Neural cell (in vitro differentiated cells): ENCODE measurements around the gene DISP2. TPM values are rescaled to one million over a fixed set of nuclear protein-coding genes. Genes with fewer than 3 reads are reported as not detected.

Experiments
- H2AFZ ChIP-seq: fragments of 200-600, 300-800 bp; sonication (generic), shearing (Covaris generic); 2 replicates; pipeline ENCODE4 v1.6.0; 2014; ENCODE audit warnings: low read depth, mild to moderate bottlenecking, antibody characterized with exemption, low read length, moderate library complexity
- H3F3A ChIP-seq: fragments of 200-600 bp; shearing (Covaris generic); 2 replicates; pipeline ENCODE4 v1.6.1; 2016; ENCODE audit warnings: mild to moderate bottlenecking, moderate library complexity, mixed read lengths, antibody characterized with exemption, low read length; ENCODE audit not compliant: insufficient read depth, poor library complexity, severe bottlenecking
- H3K27ac ChIP-seq: fragments of 200-600, 300-800 bp; sonication (generic), shearing (Covaris generic); 2 replicates; pipeline ENCODE4 v1.5.1; 2014; ENCODE audit warnings: mild to moderate bottlenecking, low read length, moderate library complexity
- H3K27me3 ChIP-seq: fragments of 300-800, 200-600 bp; sonication (generic), shearing (Covaris generic); 2 replicates; pipeline ENCODE4 v1.6.0; 2014; ENCODE audit warnings: mild to moderate bottlenecking, low read depth, low read length, moderate library complexity; ENCODE audit not compliant: insufficient read depth
- H3K36me3 ChIP-seq: fragments of 300-800, 200-600 bp; sonication (generic), shearing (Covaris generic); 2 replicates; pipeline ENCODE4 v1.5.1; 2014; ENCODE audit warnings: mild to moderate bottlenecking, antibody characterized with exemption, low read length, moderate library complexity; ENCODE audit not compliant: insufficient read depth
- H3K4me2 ChIP-seq: fragments of 300-800, 200-600 bp; sonication (generic), shearing (Covaris generic); 2 replicates; pipeline ENCODE4 v1.6.0; 2014; ENCODE audit warnings: mild to moderate bottlenecking, low read length
- H3K4me3 ChIP-seq: fragments of 300-800, 200-600 bp; sonication (generic), shearing (Covaris generic); 2 replicates; pipeline ENCODE4 v1.5.1; 2014; ENCODE audit warnings: mild to moderate bottlenecking, low read length, moderate library complexity
- H3K79me2 ChIP-seq: fragments of 200-600 bp; shearing (Covaris generic); replicated peaks from 2 replicates; pipeline ENCODE4 v1.6.0; 2014; ENCODE audit warnings: mild to moderate bottlenecking, low read length, moderate library complexity; ENCODE audit not compliant: insufficient read depth
- H3K9ac ChIP-seq: fragments of 300-800, 200-600 bp; sonication (generic), shearing (Covaris generic); 2 replicates; pipeline ENCODE4 v1.6.1; 2016; ENCODE audit warnings: mild to moderate bottlenecking, low read length, mixed read lengths
- H3K9me2 ChIP-seq: fragments of 200-600 bp; shearing (Covaris generic); 2 replicates; pipeline ENCODE4 v1.6.1; 2016; ENCODE audit warnings: mild to moderate bottlenecking, low read length, mixed read lengths; ENCODE audit not compliant: insufficient read depth
- H3K9me3 ChIP-seq: fragments of 200-600, 300-800 bp; sonication (generic), shearing (Covaris generic); 2 replicates; pipeline ENCODE4 v1.6.1; 2016; ENCODE audit warnings: mild to moderate bottlenecking, mixed run types, low read length, moderate library complexity, mixed read lengths
- H4K20me1 ChIP-seq: fragments of 200-600 bp; shearing (Covaris generic); 2 replicates; pipeline ENCODE4 v1.6.1; 2016; ENCODE audit warnings: mild to moderate bottlenecking, mixed run types; ENCODE audit not compliant: insufficient read depth
- CTCF ChIP-seq: fragments of 450-650 bp; IDR thresholded peaks from 2 replicates; pipeline ENCODE4 v1.5.1; 2014; ENCODE audit warnings: antibody characterized with exemption, mild to moderate bottlenecking, moderate library complexity; ENCODE audit not compliant: poor library complexity, severe bottlenecking
- EP300 ChIP-seq: fragments of 450-650 bp; conservative IDR thresholded peaks from 2 replicates; pipeline ENCODE4 v1.6.1; 2014; ENCODE audit warnings: antibody characterized with exemption, mild to moderate bottlenecking, moderate library complexity; ENCODE audit not compliant: poor library complexity, severe bottlenecking
- EZH2 ChIP-seq: fragments of 200-600, 300-800 bp; shearing (Covaris generic), sonication (generic); IDR thresholded peaks from 2 replicates; pipeline ENCODE4 v1.6.1; 2014; ENCODE audit warnings: antibody characterized with exemption, low read length, borderline replicate concordance, mild to moderate bottlenecking; ENCODE audit not compliant: insufficient read depth, poor library complexity, severe bottlenecking
- MXI1 ChIP-seq: fragments of 450-650 bp; conservative IDR thresholded peaks from 2 replicates; pipeline ENCODE4 v1.6.1; 2014; ENCODE audit warnings: antibody characterized with exemption, mild to moderate bottlenecking; ENCODE audit not compliant: poor library complexity, severe bottlenecking
- POLR2AphosphoS5 ChIP-seq: IDR thresholded peaks from 2 replicates; pipeline ENCODE4 v1.6.1; 2012
- RAD21 ChIP-seq: fragments of 450-650 bp; conservative IDR thresholded peaks from 2 replicates; pipeline ENCODE4 v1.6.1; 2014; ENCODE audit warnings: antibody characterized with exemption, mild to moderate bottlenecking, moderate library complexity
- REST ChIP-seq: IDR thresholded peaks from 2 replicates; pipeline ENCODE4 v1.6.1; 2012; ENCODE audit warnings: borderline replicate concordance
- SMC3 ChIP-seq: fragments of 450-650 bp; conservative IDR thresholded peaks from 2 replicates; pipeline ENCODE4 v1.6.1; 2014; ENCODE audit warnings: antibody characterized with exemption, mild to moderate bottlenecking, moderate library complexity; ENCODE audit not compliant: poor library complexity
- TAF1 ChIP-seq: IDR thresholded peaks from 2 replicates; pipeline ENCODE4 v1.6.1; 2012; ENCODE audit warnings: low read depth
- polyA plus RNA-seq: library from polyadenylated mRNA; depleted of rRNA; stranded (reverse); fragments of >200 nt; gene quantifications from 2 replicates; pipeline ENCODE4 v1.2.3, GENCODE V29; 2014

Gene DISP2
- polyA plus RNA-seq, 1 donor from 2014 or later, result 26.0 TPM

GRCh38 chr15:40365624-40366456, 7.8 kb downstream of the DISP2 start:
- Histone ChIP-seq H3K9me3 (no peaks in the 10 kb centered on the region), H3K4me2 (no peak overlapping the region), H2AFZ (no peak overlapping the region), H3K79me2 (no peaks in the 10 kb centered on the region), H3K9me2 (no peaks in the 10 kb centered on the region), H4K20me1 (no peaks in the 10 kb centered on the region), H3K27ac (no peak overlapping the region), H3K4me3 (no peak overlapping the region), H3F3A (no peaks in the 10 kb centered on the region), H3K27me3 (no peaks in the 10 kb centered on the region), H3K36me3 (peaks cover 6% of the 10 kb centered on the region), H3K9ac (no peak overlapping the region)
- TF ChIP-seq EP300 (no peak), RAD21 (no peak), TAF1 (no peak), POLR2AphosphoS5 (no peak), EZH2 (no peak), REST (no peak), CTCF (no peak), SMC3 (no peak), MXI1 (no peak)

- Histone ChIP-seq H3K36me3 (peaks cover 6% of the 10 kb centered on the region), H3F3A (no peaks in the 10 kb centered on the region), H3K4me3 (no peak overlapping the region), H3K4me2 (no peak overlapping the region), H3K9me3 (no peaks in the 10 kb centered on the region), H3K79me2 (no peaks in the 10 kb centered on the region), H3K9ac (no peak overlapping the region), H3K9me2 (no peaks in the 10 kb centered on the region), H3K27ac (no peak overlapping the region), H4K20me1 (no peaks in the 10 kb centered on the region), H2AFZ (no peak overlapping the region), H3K27me3 (no peaks in the 10 kb centered on the region)
- TF ChIP-seq EZH2, result no peak
- TF ChIP-seq EP300, result no peak
- TF ChIP-seq RAD21, result no peak
- no peak for TF ChIP-seq SMC3
- no peak for TF ChIP-seq POLR2AphosphoS5
- TF ChIP-seq REST, result no peak
- TF ChIP-seq CTCF, result no peak
- no peak for TF ChIP-seq TAF1
- no peak for TF ChIP-seq MXI1
Observed at GRCh38 chr15:40366457-40367370, 8.7 kb downstream of the DISP2 start.
